ENCODE measurements around the gene ARHGEF10L.

The ARHGEF10L gene

GRCh38 chr1:17527036-17527914, 12.2 kb upstream of the ARHGEF10L start:
- TF ChIP-seq JUND (IDR thresholded peaks at IDR 0.05; ENCODE audit: low read depth) = no peak
- no peak for DNase-seq (ENCODE audit: low read depth in 1 of 2, low spot score in 1 of 2)
- in situ Hi-C loops (cut with HindIII; ENCODE audit: low pct_unique_long_range_greater_than_20kb, low sequenced_read_pairs) = no loop called here

GRCh38 chr1:17529381-17529780, 10.1 kb upstream of the ARHGEF10L start:
- in situ Hi-C loops (cut with HindIII; ENCODE audit: low pct_unique_long_range_greater_than_20kb, low sequenced_read_pairs) = no loop called here

GRCh38 chr1:17531343-17531681, 8.2 kb upstream of the ARHGEF10L start:
- TF ChIP-seq JUND (IDR thresholded peaks at IDR 0.05; ENCODE audit: low read depth) = no peak
- in situ Hi-C loops (cut with HindIII; ENCODE audit: low pct_unique_long_range_greater_than_20kb, low sequenced_read_pairs) = no loop called here
- no peak for DNase-seq (ENCODE audit: low read depth in 1 of 2, low spot score in 1 of 2)

More at GRCh38 chr1:17529381-17529780, 10.1 kb upstream of the ARHGEF10L start:
- peak in 1 of 2 experiments; percentile 82 for DNase-seq (ENCODE audit: low read depth in 1 of 2, low spot score in 1 of 2)
- TF ChIP-seq JUND (IDR thresholded peaks at IDR 0.05; ENCODE audit: low read depth) = no peak

- no peak for TF ChIP-seq JUND (IDR thresholded peaks at IDR 0.05; ENCODE audit: low read depth)
- in situ Hi-C loops (cut with HindIII; ENCODE audit: low pct_unique_long_range_greater_than_20kb, low sequenced_read_pairs) = no loop called here
- no peak for DNase-seq (ENCODE audit: low read depth in 1 of 2, low spot score in 1 of 2)
Observed at GRCh38 chr1:17531682-17532487, 7.6 kb upstream of the ARHGEF10L start.

- no peak for TF ChIP-seq JUND (IDR thresholded peaks at IDR 0.05; ENCODE audit: low read depth)
- no peak for DNase-seq (ENCODE audit: low read depth in 1 of 2, low spot score in 1 of 2)
- in situ Hi-C loops (cut with HindIII; ENCODE audit: low pct_unique_long_range_greater_than_20kb, low sequenced_read_pairs) = no loop called here
Observed at GRCh38 chr1:17533201-17533600, 6.3 kb upstream of the ARHGEF10L start.

GRCh38 chr1:17535300-17535936, 4.1 kb upstream of the ARHGEF10L start:
- in situ Hi-C loops (cut with HindIII; ENCODE audit: low pct_unique_long_range_greater_than_20kb, low sequenced_read_pairs) = no loop called here
- DNase-seq (ENCODE audit: low read depth in 1 of 2, low spot score in 1 of 2) = no peak
- TF ChIP-seq JUND (IDR thresholded peaks at IDR 0.05; ENCODE audit: low read depth) = no peak

GRCh38 chr1:17538010-17538409, 1.5 kb upstream of the ARHGEF10L start:
- no peak for TF ChIP-seq JUND (IDR thresholded peaks at IDR 0.05; ENCODE audit: low read depth)
- in situ Hi-C loops (cut with HindIII; ENCODE audit: low pct_unique_long_range_greater_than_20kb, low sequenced_read_pairs) = no loop called here
- DNase-seq (ENCODE audit: low read depth in 1 of 2, low spot score in 1 of 2) = no peak

GRCh38 chr1:17538428-17539117, 925 bp upstream of the ARHGEF10L start:
- in situ Hi-C loops (cut with HindIII; ENCODE audit: low pct_unique_long_range_greater_than_20kb, low sequenced_read_pairs) = no loop called here
- DNase-seq (ENCODE audit: low read depth in 1 of 2, low spot score in 1 of 2) = peak in 1 of 2 experiments; percentile 49
- no peak for TF ChIP-seq JUND (IDR thresholded peaks at IDR 0.05; ENCODE audit: low read depth)

- in situ Hi-C loops (cut with HindIII; ENCODE audit: low pct_unique_long_range_greater_than_20kb, low sequenced_read_pairs) = no loop called here
- no peak for DNase-seq (ENCODE audit: low read depth in 1 of 2, low spot score in 1 of 2)
- no peak for TF ChIP-seq JUND (IDR thresholded peaks at IDR 0.05; ENCODE audit: low read depth)
Observed at GRCh38 chr1:17539118-17539476, 401 bp upstream of the ARHGEF10L start.

GRCh38 chr1:17540255-17541001, 930 bp downstream of the ARHGEF10L start:
- TF ChIP-seq JUND (IDR thresholded peaks at IDR 0.05; ENCODE audit: low read depth) = no peak
- no peak for DNase-seq (ENCODE audit: low read depth in 1 of 2, low spot score in 1 of 2)
- in situ Hi-C loops (cut with HindIII; ENCODE audit: low pct_unique_long_range_greater_than_20kb, low sequenced_read_pairs) = no loop called here

- DNase-seq (ENCODE audit: low read depth in 1 of 2, low spot score in 1 of 2) = no peak
- TF ChIP-seq JUND (IDR thresholded peaks at IDR 0.05; ENCODE audit: low read depth) = no peak
- in situ Hi-C loops (cut with HindIII; ENCODE audit: low pct_unique_long_range_greater_than_20kb, low sequenced_read_pairs) = no loop called here
Observed at GRCh38 chr1:17542645-17543044, 3.1 kb downstream of the ARHGEF10L start.

All from T47D (cell line).